ENCODE data around the gene TRMT6.

DNA sequence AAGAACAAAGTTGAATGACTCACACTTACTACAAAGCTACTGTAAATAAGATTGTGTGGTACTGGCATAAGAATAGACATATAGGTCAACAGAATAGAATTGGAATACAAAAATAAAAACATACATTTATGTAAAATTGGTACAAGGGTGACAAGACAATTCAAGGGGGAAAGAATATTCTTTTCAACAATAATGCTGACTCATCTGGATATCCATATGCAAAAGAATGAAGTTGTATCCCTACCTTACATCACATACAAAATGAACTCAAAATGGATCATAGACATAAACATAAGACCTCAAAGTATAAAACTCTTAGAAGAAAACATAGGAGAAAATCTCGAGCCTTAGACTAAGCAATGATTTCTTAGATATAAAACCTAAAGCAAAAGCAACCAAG is 50.9 kb downstream of the TRMT6 start:
- TF ChIP-seq, protein P1, sequence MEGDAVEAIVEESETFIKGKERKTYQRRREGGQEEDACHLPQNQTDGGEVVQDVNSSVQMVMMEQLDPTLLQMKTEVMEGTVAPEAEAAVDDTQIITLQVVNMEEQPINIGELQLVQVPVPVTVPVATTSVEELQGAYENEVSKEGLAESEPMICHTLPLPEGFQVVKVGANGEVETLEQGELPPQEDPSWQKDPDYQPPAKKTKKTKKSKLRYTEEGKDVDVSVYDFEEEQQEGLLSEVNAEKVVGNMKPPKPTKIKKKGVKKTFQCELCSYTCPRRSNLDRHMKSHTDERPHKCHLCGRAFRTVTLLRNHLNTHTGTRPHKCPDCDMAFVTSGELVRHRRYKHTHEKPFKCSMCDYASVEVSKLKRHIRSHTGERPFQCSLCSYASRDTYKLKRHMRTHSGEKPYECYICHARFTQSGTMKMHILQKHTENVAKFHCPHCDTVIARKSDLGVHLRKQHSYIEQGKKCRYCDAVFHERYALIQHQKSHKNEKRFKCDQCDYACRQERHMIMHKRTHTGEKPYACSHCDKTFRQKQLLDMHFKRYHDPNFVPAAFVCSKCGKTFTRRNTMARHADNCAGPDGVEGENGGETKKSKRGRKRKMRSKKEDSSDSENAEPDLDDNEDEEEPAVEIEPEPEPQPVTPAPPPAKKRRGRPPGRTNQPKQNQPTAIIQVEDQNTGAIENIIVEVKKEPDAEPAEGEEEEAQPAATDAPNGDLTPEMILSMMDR (IDR thresholded peaks at IDR 0.05) = no peak
- TF ChIP-seq POLR2A (IDR thresholded peaks at IDR 0.05; ENCODE audit: low read depth) = no peak
